K562 (cell line): ENCODE measurements around the gene CHSY3. TPM values are rescaled to one million over a fixed set of nuclear protein-coding genes. Genes with fewer than 3 reads are reported as not detected.

ENCODE experiments used
- ATAC-seq: fragments of 200-7000 bp; cut with Tn5 transposase; 3 replicates; pipeline ENCODE4 v1.9.1; 2020; ENCODE audit warnings: moderate library complexity
- BruUV-seq: library from RNA; stranded (reverse); fragments of 400-500 nt; replicated peaks from 2 replicates; lab custom pipeline; 2021; lab: Mats Ljungman, UMichigan
- CTCF ChIA-PET: fragments of 300-600 bp; formaldehyde crosslinking; extraction: SDS; loops from one replicate; lab custom pipeline; 2021; ENCODE audit warnings: low intra/inter-chr PET ratio; lab: Yijun Ruan, JAX
- POLR2A ChIA-PET: fragments of 300-600, 350-650 bp; sonication (Branson Sonifier 250); formaldehyde crosslinking; extraction: SDS; loops from one replicate; lab custom pipeline; 2021; ENCODE audit warnings: antibody characterized with exemption, inconsistent platforms; lab: Yijun Ruan, JAX
- DNase-seq, 4 experiments: peaks; one replicate each; pipeline versions ENCODE4 v3.0.0 to v3.0.0-alpha.2; 2011 to 2018; ENCODE audit warnings: low spot score in 3 of 4, mixed read lengths in 3 of 4; ENCODE audit errors: extremely low read depth in 1 of 4
- FAIRE-seq: peaks from 2 replicates; lab custom pipeline; 2011; peaks lifted over from hg19 to GRCh38; lab: Jason Lieb, UNC
- H2AFZ ChIP-seq: 2 replicates; pipeline ENCODE4 v1.6.0; 2011; ENCODE audit warnings: low read depth, low read length, control low read depth, inconsistent platforms
- H3K27ac ChIP-seq: fragments of 200-600 bp; 3 replicates; pipeline ENCODE4 v1.8.0; 2011; ENCODE audit warnings: low read depth, mild to moderate bottlenecking, control low read depth, inconsistent platforms, low read length, moderate library complexity, mixed read lengths; ENCODE audit errors: extremely low read depth
- H3K27me3 ChIP-seq, 2 experiments: fragments of 300-600 bp in 1 of 2; 2 replicates in 1 of 2; 3 replicates in 1 of 2; pipeline versions ENCODE4 v1.6.0 to v1.8.0; 2011; ENCODE audit warnings: inconsistent platforms in 2 of 2, low read length in 2 of 2, mild to moderate bottlenecking in 1 of 2, mixed read lengths in 1 of 2, moderate library complexity in 1 of 2; ENCODE audit not compliant: control insufficient read depth in 2 of 2, insufficient read depth in 2 of 2
- H3K36me3 ChIP-seq: fragments of 300-600 bp; 3 replicates; pipeline ENCODE4 v1.8.0; 2011; ENCODE audit warnings: mild to moderate bottlenecking, low read length, inconsistent platforms; ENCODE audit not compliant: control insufficient read depth, insufficient read depth
- H3K4me1 ChIP-seq, 2 experiments: fragments of 200-600 bp in 1 of 2; replicated peaks in 1 of 2; 2 replicates in 1 of 2; 3 replicates in 1 of 2; pipeline versions ENCODE4 v1.5.1 to v1.8.0; 2011; ENCODE audit warnings: inconsistent platforms in 2 of 2, low read length in 2 of 2, mild to moderate bottlenecking in 1 of 2, mixed read lengths in 1 of 2, moderate library complexity in 1 of 2; ENCODE audit not compliant: control insufficient read depth in 2 of 2, insufficient read depth in 2 of 2
- H3K4me2 ChIP-seq: 2 replicates; pipeline ENCODE4 v1.6.1; 2011; ENCODE audit warnings: low read length, control low read depth, inconsistent platforms, mixed read lengths; ENCODE audit not compliant: insufficient read depth
- H3K4me3 ChIP-seq: fragments of 200-600 bp; sonication (generic), shearing (Covaris generic); 2 replicates; pipeline ENCODE4 v1.5.1; 2016; ENCODE audit warnings: control low read depth, inconsistent platforms
- H3K79me2 ChIP-seq: fragments of 200-600 bp; 3 replicates; pipeline ENCODE4 v1.8.0; 2011; ENCODE audit warnings: low read length, inconsistent platforms; ENCODE audit not compliant: control insufficient read depth, insufficient read depth
- H3K9ac ChIP-seq, 2 experiments: 2 replicates each; pipeline versions ENCODE4 v1.6.0 to v1.6.1; 2011; ENCODE audit warnings: low read depth in 2 of 2, low read length in 2 of 2, control low read depth in 1 of 2, inconsistent platforms in 1 of 2, mild to moderate bottlenecking in 1 of 2, mixed read lengths in 1 of 2; ENCODE audit not compliant: insufficient read depth in 1 of 2
- H3K9me1 ChIP-seq: one replicate; pipeline ENCODE4 v1.6.0; 2011; ENCODE audit warnings: inconsistent platforms, mild to moderate bottlenecking, low read length, moderate library complexity; ENCODE audit not compliant: control insufficient read depth, insufficient read depth
- H3K9me3 ChIP-seq: replicated peaks from 2 replicates; pipeline ENCODE4 v1.5.1; 2011; ENCODE audit warnings: low read depth, low read length, inconsistent platforms; ENCODE audit not compliant: control insufficient read depth, insufficient read depth
- H4K20me1 ChIP-seq: replicated peaks from 2 replicates; pipeline ENCODE4 v1.6.1; 2011; ENCODE audit warnings: low read length, inconsistent platforms, mixed read lengths; ENCODE audit not compliant: control insufficient read depth, insufficient read depth
- CHD1 ChIP-seq: fragments of 200-600 bp; sonication (generic); IDR thresholded peaks from one replicate; pipeline ENCODE4 v1.6.1; 2012; ENCODE audit warnings: mild to moderate bottlenecking, moderate library complexity, low read length, inconsistent platforms
- E2F1 ChIP-seq: sonication (generic); formaldehyde crosslinking; IDR thresholded peaks from 2 replicates; pipeline ENCODE4 v1.8.1; 2023; ENCODE audit warnings: mild to moderate bottlenecking, missing genetic modification reagents, moderate library complexity
- EWSR1 ChIP-seq: fragments of 450-650 bp; IDR thresholded peaks from 2 replicates; pipeline ENCODE4 v1.6.1; 2018; ENCODE audit warnings: borderline replicate concordance, mild to moderate bottlenecking, low read depth, moderate library complexity; ENCODE audit not compliant: partially characterized antibody
- FOXA1 ChIP-seq: fragments of 450-650 bp; IDR thresholded peaks from 2 replicates; pipeline ENCODE4 v1.6.1; 2016; ENCODE audit warnings: mild to moderate bottlenecking, borderline replicate concordance
- HIVEP1 ChIP-seq: fragments of 250-450 bp; sonication (Bioruptor Pico); IDR thresholded peaks from 2 replicates; pipeline ENCODE4 v1.4.0; 2020; ENCODE audit warnings: mild to moderate bottlenecking
- KLF10 ChIP-seq: fragments of 250-450 bp; sonication (Bioruptor Pico); IDR thresholded peaks from 2 replicates; pipeline ENCODE4 v1.6.1; 2021; ENCODE audit warnings: matching md5 sums
- KLF16 ChIP-seq: IDR thresholded peaks from 2 replicates; pipeline ENCODE4 v1.6.1; 2016; ENCODE audit warnings: antibody characterized with exemption
- NCOA4 ChIP-seq: fragments of 450-650 bp; IDR thresholded peaks from 2 replicates; pipeline ENCODE4 v1.6.1; 2018; ENCODE audit warnings: mild to moderate bottlenecking; ENCODE audit not compliant: partially characterized antibody
- PHB2 ChIP-seq: fragments of 450-650 bp; IDR thresholded peaks from 2 replicates; pipeline ENCODE4 v1.6.1; 2017; ENCODE audit warnings: low read depth
- POLR2B ChIP-seq: fragments of 450-650 bp; IDR thresholded peaks from 2 replicates; pipeline ENCODE4 v1.6.1; 2018; ENCODE audit warnings: low read depth; ENCODE audit not compliant: partially characterized antibody
- POLR2H ChIP-seq: IDR thresholded peaks from 2 replicates; pipeline ENCODE4 v1.6.1; 2016; ENCODE audit warnings: missing genetic modification characterization, low read depth, mild to moderate bottlenecking, control low read depth, missing compliant biosample characterization, moderate library complexity
- RBFOX2 ChIP-seq: fragments of 200-400 bp; formaldehyde crosslinking; IDR thresholded peaks from 2 replicates; pipeline ENCODE4 v1.6.1; 2017; ENCODE audit warnings: low read depth, mild to moderate bottlenecking, low read length, moderate library complexity
- SNIP1 ChIP-seq: fragments of 450-650 bp; IDR thresholded peaks from 2 replicates; pipeline ENCODE4 v1.7.1; 2017; ENCODE audit warnings: low read depth, mild to moderate bottlenecking
- SPI1 ChIP-seq: IDR thresholded peaks from 2 replicates; pipeline ENCODE4 v1.6.1; 2011; ENCODE audit warnings: low read depth, low read length, control low read depth, borderline replicate concordance
- TCF3 ChIP-seq: sonication (generic); formaldehyde crosslinking; IDR thresholded peaks from 2 replicates; pipeline ENCODE4 v1.4.0; 2020; ENCODE audit warnings: mild to moderate bottlenecking, missing genetic modification reagents
- TFAM ChIP-seq: fragments of 250-450 bp; sonication (Bioruptor Pico); conservative IDR thresholded peaks from 2 replicates; pipeline ENCODE4 v1.5.0; 2021; ENCODE audit warnings: mild to moderate bottlenecking, moderate library complexity
- ZHX1 ChIP-seq: fragments of 150-350 bp; conservative IDR thresholded peaks from 2 replicates; pipeline ENCODE4 v1.6.1; 2014; ENCODE audit warnings: low read length
- ZKSCAN3 ChIP-seq: fragments of 250-450 bp; sonication (Bioruptor Pico); IDR thresholded peaks from 2 replicates; pipeline ENCODE4 v1.4.0; 2020
- ZNF644 ChIP-seq: fragments of 200-800 bp; sonication (Bioruptor generic); IDR thresholded peaks from 2 replicates; pipeline ENCODE4 v1.6.1; 2016; ENCODE audit warnings: low read depth, missing genetic modification characterization, missing compliant biosample characterization
- ZNF780A ChIP-seq: fragments of 250-450 bp; sonication (Bioruptor Pico); IDR thresholded peaks from 2 replicates; pipeline ENCODE4 v1.5.0; 2021; ENCODE audit warnings: mild to moderate bottlenecking
- WGBS: fragments of 100-300 bp; shearing (Covaris generic); methylation state at CpG from one replicate; pipeline ENCODE4 v1.1.6; 2016; ENCODE audit warnings: low coverage, mixed read lengths; ENCODE audit not compliant: insufficient coverage; ENCODE audit errors: missing lambda C conversion rate; 5-methylcytosine and 5-hydroxymethylcytosine counted together
- in situ Hi-C: fragments of 300-500 bp; cut with MboI; formaldehyde crosslinking; loops from 4 replicates; pipeline ENCODE4 v1.15.0; 2018; ENCODE audit warnings: inconsistent platforms, mixed read lengths
- intact Hi-C: fragments of 100-400 bp; cut with micrococcal nuclease; formaldehyde crosslinking; loops from 2 replicates; pipeline ENCODE4 v1.14.2; 2022
- polyA plus RNA-seq, 8 experiments: library from polyadenylated mRNA; depleted of rRNA in 4 of 8; stranded (reverse) in 5 of 8; unstranded in 3 of 8; fragments of >200 nt; fragmentation: Nextera tagmentation in 2 of 8; fragmentation: Illumina TruSeq in 1 of 8; extraction: Ambion mirVana in 2 of 8; extraction: Trizol in 1 of 8; gene quantifications; 2 replicates each; pipeline versions ENCODE4 v1.2.1 to v1.2.3, GENCODE V29; 2011 to 2014; ENCODE audit warnings: inconsistent platforms in 1 of 8, missing spikeins in 1 of 8
- total RNA-seq, 7 experiments: library from RNA; depleted of rRNA in 6 of 7; stranded (reverse); fragments of >200 nt in 6 of 7; fragmentation: Illumina TruSeq in 2 of 7; extraction: Trizol in 2 of 7; gene quantifications; 2 replicates each; pipeline versions ENCODE4 v1.2.1 to v1.2.3, GENCODE V29; 2011 to 2021; ENCODE audit warnings: low replicate concordance in 1 of 7
- TF ChIP-seq, protein P1 (sequence below): sonication (generic); formaldehyde crosslinking; IDR thresholded peaks from 2 replicates; pipeline ENCODE4 v1.8.0; 2022; ENCODE audit warnings: missing genetic modification reagents, mild to moderate bottlenecking, borderline replicate concordance

CHSY3 gene
- total and polyA plus RNA-seq, 9 of the 15 experiments (the other 6 are each of a cell fraction or from before 2014, with no cell fraction given) = 0.04 TPM; not detected in 8

- TF ChIP-seq, protein P1, sequence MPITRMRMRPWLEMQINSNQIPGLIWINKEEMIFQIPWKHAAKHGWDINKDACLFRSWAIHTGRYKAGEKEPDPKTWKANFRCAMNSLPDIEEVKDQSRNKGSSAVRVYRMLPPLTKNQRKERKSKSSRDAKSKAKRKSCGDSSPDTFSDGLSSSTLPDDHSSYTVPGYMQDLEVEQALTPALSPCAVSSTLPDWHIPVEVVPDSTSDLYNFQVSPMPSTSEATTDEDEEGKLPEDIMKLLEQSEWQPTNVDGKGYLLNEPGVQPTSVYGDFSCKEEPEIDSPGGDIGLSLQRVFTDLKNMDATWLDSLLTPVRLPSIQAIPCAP (CRISPR knock-in tag) = no peak
- TF ChIP-seq TFAM (no peak), CHD1 (no peak), ZNF780A (CRISPR knock-in tag) (no peak), PHB2 (no peak), KLF10 (CRISPR knock-in tag) (no peak), SNIP1 (no peak), E2F1 (CRISPR knock-in tag) (no peak), ZKSCAN3 (CRISPR knock-in tag) (no peak)
- TF ChIP-seq, all 486 proteins: peak for 0
Observed at GRCh38 chr5:130002183-130002582, 97.9 kb downstream of the CHSY3 start (continued).

DNA sequence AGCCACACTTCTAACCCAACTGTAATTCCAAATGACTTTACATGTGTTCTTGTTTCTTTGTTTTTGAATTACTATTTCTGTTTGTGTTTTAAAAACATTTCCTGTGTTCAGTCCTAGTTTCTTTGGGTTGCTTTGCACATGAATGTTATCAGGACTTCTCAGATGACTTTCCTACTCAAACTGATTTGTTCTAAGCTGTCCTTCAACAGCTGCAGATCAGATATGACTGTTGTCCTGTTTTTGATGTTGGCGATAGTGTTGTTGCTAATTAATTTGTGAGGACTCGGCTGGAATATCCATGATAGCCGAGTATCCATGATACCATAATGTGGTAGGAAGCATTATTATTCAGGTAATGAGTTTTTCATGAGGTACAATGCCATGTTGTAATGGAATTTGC lies 98.6 kb downstream of the CHSY3 start:
- Histone ChIP-seq H2AFZ (no peak overlapping the region), H3K9me1 (no peaks in the 10 kb centered on the region), H3K4me2 (no peak overlapping the region), H4K20me1 (no peaks in the 10 kb centered on the region), H3K27me3 (no peaks in the 10 kb centered on the region), H3K4me3 (no peak overlapping the region), H3K4me1 (no peaks in the 10 kb centered on the region), H3K79me2 (no peaks in the 10 kb centered on the region), H3K9me3 (0 out of 2 replicates have a peak, but pooled peaks cover 2% of the 10 kb centered on the region), H3K36me3 (no peaks in the 10 kb centered on the region), H3K27ac (no peak overlapping the region), H3K9ac (no peak overlapping the region)
- CTCF ChIA-PET = no interaction called here
- intact Hi-C loops (no loop called here), in situ Hi-C loops (no loop called here)
- no peak for FAIRE-seq
- DNase-seq = no peak
- no TSS peak for BruUV-seq
- ATAC-seq = no peak
- 0% methylated on average over 3 of the region's 3 CpGs for WGBS
- POLR2A ChIA-PET = no interaction called here
- no peak for TF ChIP-seq EWSR1
- no peak for TF ChIP-seq POLR2B
- TF ChIP-seq ZHX1 = no peak
- TF ChIP-seq RBFOX2 = no peak
- TF ChIP-seq HIVEP1 = no peak
- TF ChIP-seq NCOA4 = no peak
- TF ChIP-seq FOXA1 = no peak
- no peak for TF ChIP-seq TCF3 (CRISPR knock-in tag)
- no peak for TF ChIP-seq ZNF644
- TF ChIP-seq POLR2H (tag) = no peak
- TF ChIP-seq SPI1 = no peak
- TF ChIP-seq KLF16 = no peak
